ENCODE results near the gene GPX6. TPM values are rescaled to one million over a fixed set of nuclear protein-coding genes. Genes with fewer than 3 reads are reported as not detected.

GPX6 gene
- total and polyA plus RNA-seq, 2 of the 13 experiments (the other 11 are each of a cell fraction or from before 2014, with no cell fraction given) = not detected

DNA sequence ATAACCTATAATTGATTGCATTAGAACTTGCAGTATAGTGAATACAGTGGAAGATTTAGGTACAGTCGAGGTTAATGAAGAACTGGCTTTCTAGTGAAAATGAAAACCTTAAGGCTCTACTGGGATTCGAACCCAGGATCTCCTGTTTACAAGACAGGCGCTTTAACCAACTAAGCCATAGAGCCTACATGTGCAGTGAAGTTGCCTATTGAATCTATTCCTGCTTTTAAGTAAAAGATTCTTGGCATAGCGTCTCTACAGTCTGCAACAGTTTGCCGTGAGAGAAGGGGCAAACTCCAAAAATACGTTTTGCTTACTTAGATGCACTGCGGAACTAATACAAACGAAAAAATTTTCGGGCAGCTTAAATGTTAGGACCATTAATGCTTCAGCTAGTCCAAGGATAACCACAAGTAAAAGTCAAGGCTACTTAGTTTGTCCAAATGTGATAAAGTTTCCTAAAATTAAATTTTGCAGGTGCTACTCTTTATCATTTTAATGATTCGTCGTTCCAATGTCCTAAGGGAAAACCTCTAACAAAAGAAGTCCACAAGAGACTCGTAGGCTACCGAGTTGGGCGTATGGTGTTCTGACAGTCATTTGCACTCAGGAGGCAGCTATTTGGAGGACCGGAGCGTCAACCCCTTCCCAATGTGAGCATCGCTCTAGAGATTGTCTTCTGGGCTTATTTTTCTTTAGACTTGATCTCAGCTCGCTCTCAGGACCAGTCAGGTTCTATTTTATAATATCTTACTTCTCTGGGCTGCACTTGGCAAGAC is 41.0 kb downstream of the GPX6 start (continued):
- TF ChIP-seq, protein P1, sequence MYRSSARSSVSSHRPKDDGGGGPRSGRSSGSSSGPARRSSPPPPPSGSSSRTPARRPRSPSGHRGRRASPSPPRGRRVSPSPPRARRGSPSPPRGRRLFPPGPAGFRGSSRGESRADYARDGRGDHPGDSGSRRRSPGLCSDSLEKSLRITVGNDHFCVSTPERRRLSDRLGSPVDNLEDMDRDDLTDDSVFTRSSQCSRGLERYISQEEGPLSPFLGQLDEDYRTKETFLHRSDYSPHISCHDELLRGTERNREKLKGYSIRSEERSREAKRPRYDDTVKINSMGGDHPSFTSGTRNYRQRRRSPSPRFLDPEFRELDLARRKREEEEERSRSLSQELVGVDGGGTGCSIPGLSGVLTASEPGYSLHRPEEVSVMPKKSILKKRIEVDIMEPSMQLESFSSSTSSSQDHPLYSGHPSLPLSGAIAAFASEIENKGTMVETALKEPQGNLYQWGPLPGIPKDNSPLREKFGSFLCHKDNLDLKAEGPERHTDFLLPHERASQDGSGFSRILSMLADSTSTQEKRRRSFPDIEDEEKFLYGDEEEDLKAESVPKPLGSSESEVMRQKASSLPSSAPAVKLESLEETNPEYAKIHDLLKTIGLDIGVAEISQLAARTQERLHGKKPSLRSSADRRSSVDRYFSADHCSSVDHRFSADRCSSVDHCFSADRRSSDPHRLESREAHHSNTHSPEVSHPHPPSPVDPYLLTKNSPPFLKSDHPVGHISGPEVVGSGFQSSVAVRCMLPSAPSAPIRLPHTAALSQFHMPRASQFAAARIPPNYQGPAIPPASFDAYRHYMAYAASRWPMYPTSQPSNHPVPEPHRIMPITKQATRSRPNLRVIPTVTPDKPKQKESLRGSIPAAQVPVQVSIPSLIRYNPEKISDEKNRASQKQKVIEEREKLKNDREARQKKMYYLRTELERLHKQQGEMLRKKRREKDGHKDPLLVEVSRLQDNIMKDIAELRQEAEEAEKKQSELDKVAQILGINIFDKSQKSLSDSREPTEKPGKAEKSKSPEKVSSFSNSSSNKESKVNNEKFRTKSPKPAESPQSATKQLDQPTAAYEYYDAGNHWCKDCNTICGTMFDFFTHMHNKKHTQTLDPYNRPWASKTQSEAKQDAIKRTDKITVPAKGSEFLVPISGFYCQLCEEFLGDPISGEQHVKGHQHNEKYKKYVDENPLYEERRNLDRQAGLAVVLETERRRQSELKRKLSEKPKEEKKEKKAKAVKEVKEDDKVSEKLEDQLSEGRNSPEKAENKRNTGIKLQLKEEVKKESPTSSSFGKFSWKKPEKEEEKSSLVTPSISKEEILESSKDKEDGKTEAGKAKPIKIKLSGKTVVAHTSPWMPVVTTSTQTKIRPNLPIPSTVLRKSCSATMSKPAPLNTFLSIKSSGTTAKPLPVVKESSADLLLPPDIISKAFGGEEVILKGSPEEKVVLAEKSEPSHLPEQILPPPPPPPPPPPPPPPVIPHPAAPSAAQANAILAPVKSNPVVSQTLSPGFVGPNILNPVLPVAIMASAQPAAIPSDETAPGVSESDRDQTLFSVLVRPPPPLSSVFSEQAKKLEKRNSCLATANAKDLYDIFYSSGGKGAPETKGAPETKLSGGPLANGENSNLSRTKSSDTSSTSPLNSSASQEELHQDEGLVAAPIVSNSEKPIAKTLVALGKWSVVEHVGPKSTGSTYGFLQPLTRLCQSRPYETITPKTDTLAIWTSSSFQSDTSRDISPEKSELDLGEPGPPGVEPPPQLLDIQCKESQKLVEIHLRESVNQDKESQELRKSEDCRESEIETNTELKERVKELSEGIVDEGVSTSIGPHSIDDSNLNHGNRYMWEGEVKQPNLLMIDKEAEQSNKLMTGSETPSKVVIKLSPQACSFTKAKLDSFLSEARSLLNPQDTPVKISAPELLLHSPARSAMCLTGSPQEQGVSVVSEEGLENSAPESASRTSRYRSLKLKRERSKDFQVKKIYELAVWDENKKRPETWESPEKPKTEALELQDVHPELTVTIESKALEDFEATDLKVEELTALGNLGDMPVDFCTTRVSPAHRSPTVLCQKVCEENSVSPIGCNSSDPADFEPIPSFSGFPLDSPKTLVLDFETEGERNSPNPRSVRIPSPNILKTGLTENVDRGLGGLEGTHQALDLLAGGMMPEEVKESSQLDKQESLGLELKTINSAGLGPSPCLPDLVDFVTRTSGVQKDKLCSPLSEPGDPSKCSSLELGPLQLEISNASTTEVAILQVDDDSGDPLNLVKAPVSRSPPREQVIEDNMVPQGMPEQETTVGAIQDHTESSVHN (CRISPR knock-in tag; IDR thresholded peaks at IDR 0.05) = no peak
- TF ChIP-seq SYNCRIP (IDR thresholded peaks at IDR 0.05; ENCODE audit: insufficient read depth, low read depth, low read length) = no peak
- no peak for TF ChIP-seq ZBTB8A (CRISPR knock-in tag; IDR thresholded peaks at IDR 0.05; ENCODE audit: borderline replicate concordance, low read depth)
- TF ChIP-seq TGIF2 (CRISPR knock-in tag; IDR thresholded peaks at IDR 0.05) = no peak
- peak; percentile 74; the same call in 1 of the 2 replicates for TF ChIP-seq RXRB (CRISPR knock-in tag; IDR thresholded peaks at IDR 0.05; ENCODE audit: borderline replicate concordance)
- TF ChIP-seq, protein P2, sequence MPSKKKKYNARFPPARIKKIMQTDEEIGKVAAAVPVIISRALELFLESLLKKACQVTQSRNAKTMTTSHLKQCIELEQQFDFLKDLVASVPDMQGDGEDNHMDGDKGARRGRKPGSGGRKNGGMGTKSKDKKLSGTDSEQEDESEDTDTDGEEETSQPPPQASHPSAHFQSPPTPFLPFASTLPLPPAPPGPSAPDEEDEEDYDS (CRISPR knock-in tag; IDR thresholded peaks at IDR 0.05) = peak; percentile 49; the same call in 1 of the 2 replicates
- TF ChIP-seq ZFP37 (CRISPR knock-in tag; IDR thresholded peaks at IDR 0.05; ENCODE audit: borderline replicate concordance) = no peak
- no peak for TF ChIP-seq ZBTB3 (CRISPR knock-in tag; IDR thresholded peaks at IDR 0.05; ENCODE audit: borderline replicate concordance, low read depth)
- no peak for TF ChIP-seq STAG1 (CRISPR knock-in tag; IDR thresholded peaks at IDR 0.05)
- TF ChIP-seq, protein P3, sequence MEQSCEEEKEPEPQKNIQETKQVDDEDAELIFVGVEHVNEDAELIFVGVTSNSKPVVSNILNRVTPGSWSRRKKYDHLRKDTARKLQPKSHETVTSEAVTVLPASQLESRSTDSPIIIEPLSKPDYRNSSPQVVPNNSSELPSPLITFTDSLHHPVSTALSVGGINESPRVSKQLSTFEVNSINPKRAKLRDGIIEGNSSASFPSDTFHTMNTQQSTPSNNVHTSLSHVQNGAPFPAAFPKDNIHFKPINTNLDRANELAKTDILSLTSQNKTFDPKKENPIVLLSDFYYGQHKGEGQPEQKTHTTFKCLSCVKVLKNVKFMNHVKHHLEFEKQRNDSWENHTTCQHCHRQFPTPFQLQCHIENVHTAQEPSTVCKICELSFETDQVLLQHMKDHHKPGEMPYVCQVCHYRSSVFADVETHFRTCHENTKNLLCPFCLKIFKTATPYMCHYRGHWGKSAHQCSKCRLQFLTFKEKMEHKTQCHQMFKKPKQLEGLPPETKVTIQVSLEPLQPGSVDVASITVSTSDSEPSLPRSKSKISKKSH (CRISPR knock-in tag; IDR thresholded peaks at IDR 0.05; ENCODE audit: borderline replicate concordance) = no peak
- peak; percentile 51 for TF ChIP-seq ZNF781 (CRISPR knock-in tag; IDR thresholded peaks at IDR 0.05; ENCODE audit: borderline replicate concordance, not compliant biosample characterization)
- peak; percentile 40; the same call in 1 of the 2 replicates for TF ChIP-seq ISL2 (CRISPR knock-in tag; IDR thresholded peaks at IDR 0.05)
- TF ChIP-seq, protein P4, sequence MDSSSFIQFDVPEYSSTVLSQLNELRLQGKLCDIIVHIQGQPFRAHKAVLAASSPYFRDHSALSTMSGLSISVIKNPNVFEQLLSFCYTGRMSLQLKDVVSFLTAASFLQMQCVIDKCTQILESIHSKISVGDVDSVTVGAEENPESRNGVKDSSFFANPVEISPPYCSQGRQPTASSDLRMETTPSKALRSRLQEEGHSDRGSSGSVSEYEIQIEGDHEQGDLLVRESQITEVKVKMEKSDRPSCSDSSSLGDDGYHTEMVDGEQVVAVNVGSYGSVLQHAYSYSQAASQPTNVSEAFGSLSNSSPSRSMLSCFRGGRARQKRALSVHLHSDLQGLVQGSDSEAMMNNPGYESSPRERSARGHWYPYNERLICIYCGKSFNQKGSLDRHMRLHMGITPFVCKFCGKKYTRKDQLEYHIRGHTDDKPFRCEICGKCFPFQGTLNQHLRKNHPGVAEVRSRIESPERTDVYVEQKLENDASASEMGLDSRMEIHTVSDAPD (CRISPR knock-in tag; IDR thresholded peaks at IDR 0.05) = no peak
- TF ChIP-seq ZNF614 (CRISPR knock-in tag; IDR thresholded peaks at IDR 0.05; ENCODE audit: borderline replicate concordance) = peak; percentile 78; the same call in 1 of the 2 replicates
- TF ChIP-seq NR2F2 (IDR thresholded peaks at IDR 0.05; ENCODE audit: borderline replicate concordance, low read depth) = peak; percentile 57; the same call in 1 of the 2 replicates
- peak; percentile 70 for TF ChIP-seq MIER3 (CRISPR knock-in tag; IDR thresholded peaks at IDR 0.05; ENCODE audit: borderline replicate concordance)
- 0 out of 2 replicates have a peak, but pooled peaks have one; percentile 23 for TF ChIP-seq KAT8 (CRISPR knock-in tag; IDR thresholded peaks at IDR 0.05)
